HG03064 (cell line): Measurements from ENCODE around the gene DUOX1.

Experiments used
- ATAC-seq: cut with Tn5 transposase; IDR thresholded peaks from one replicate; pipeline ENCODE4 v1.9.1; 2021; ENCODE audit warnings: low read depth; ENCODE audit not compliant: unreplicated experiment

Gene DUOX1

GRCh38 chr15:45185903-45186770 is 56.3 kb downstream of the DUOX1 start:
- ATAC-seq = no peak

- ATAC-seq = no peak
These were observed 57.2 kb downstream of the DUOX1 start for GRCh38 chr15:45186771-45187577.

- no peak for ATAC-seq
These were observed 57.7 kb downstream of the DUOX1 start for GRCh38 chr15:45187578-45187893.

- ATAC-seq = no peak
These were observed 58.4 kb downstream of the DUOX1 start, which contains the start of gene SHF for GRCh38 chr15:45187894-45188830. SHF (minus strand) TSS chr15:45187966; CDS start chr15:45187951, 15 bp downstream.

- ATAC-seq = no peak
These were observed 67.7 kb downstream of the DUOX1 start for GRCh38 chr15:45197512-45197911.

- ATAC-seq = peak; percentile 60
These were observed 68.7 kb downstream of the DUOX1 start for GRCh38 chr15:45198337-45199135.

GRCh38 chr15:45199136-45199810 is 69.5 kb downstream of the DUOX1 start:
- ATAC-seq = peak; percentile 19

- ATAC-seq = peak; percentile 39
These were observed 70.4 kb downstream of the DUOX1 start for GRCh38 chr15:45200001-45200798.

- ATAC-seq = peak; percentile 10
These were observed 71.2 kb downstream of the DUOX1 start for GRCh38 chr15:45200799-45201556.

- no peak for ATAC-seq
These were observed 71.7 kb downstream of the DUOX1 start for GRCh38 chr15:45201557-45201859.

- ATAC-seq = no peak
These were observed 72.1 kb downstream of the DUOX1 start for GRCh38 chr15:45201869-45202268.

- no peak for ATAC-seq
These were observed 73.4 kb downstream of the DUOX1 start for GRCh38 chr15:45203182-45203581.

- no peak for ATAC-seq
These were observed 75.4 kb downstream of the DUOX1 start for GRCh38 chr15:45205192-45205591.

GRCh38 chr15:45212493-45212892 is 82.7 kb downstream of the DUOX1 start:
- ATAC-seq = no peak
